ENCODE measurements around the gene ARHGEF4.

GRCh38 chr2:131035826-131036231 is 199.1 kb downstream of the ARHGEF4 start:
- TF ChIP-seq POLR2AphosphoS5 (IDR thresholded peaks at IDR 0.05; ENCODE audit: borderline replicate concordance, low read depth, low read length) (no peak), EZH2 (IDR thresholded peaks at IDR 0.05) (no peak)

Measured in SK-N-MC (cell line).